Heart right ventricle (tissue), 16 donors: ENCODE measurements around the gene CHRNA4. TPM values are rescaled to one million over a fixed set of nuclear protein-coding genes. Genes with fewer than 3 reads are reported as not detected.

Experiments used
- ATAC-seq, 8 donors: fragments of 200-7000 bp; cut with Tn5 transposase; one replicate each; pipeline ENCODE4 v1.9.1; 2020; ENCODE audit warnings: mild to moderate bottlenecking in 8 of 8, moderate library complexity in 8 of 8, moderate number of reproducible peaks in 1 of 8
- DNase-seq, 2 donors: peaks; one replicate each; pipeline ENCODE4 v3.0.0-alpha.2; 2020
- H3K27ac ChIP-seq, 10 donors: fragments of 200-600 bp; sonication (generic) in 2 of 10; one replicate each; pipeline versions ENCODE4 v1.5.0 to v1.8.0; 2020 to 2022; ENCODE audit warnings: mild to moderate bottlenecking in 3 of 10
- H3K27me3 ChIP-seq, 7 donors: fragments of 200-600 bp; one replicate each; pipeline ENCODE4 v1.8.0; 2021 to 2022; ENCODE audit warnings: mild to moderate bottlenecking in 2 of 7
- H3K36me3 ChIP-seq, 9 donors: fragments of 200-600 bp; sonication (generic) in 1 of 9; one replicate each; pipeline versions ENCODE4 v1.5.0 to v1.8.0; 2020 to 2022; ENCODE audit warnings: mild to moderate bottlenecking in 2 of 9
- H3K4me1 ChIP-seq, 9 donors: fragments of 200-600 bp; sonication (generic) in 1 of 9; one replicate each; pipeline versions ENCODE4 v1.5.0 to v1.8.0; 2020 to 2022; ENCODE audit warnings: mild to moderate bottlenecking in 4 of 9
- H3K4me3 ChIP-seq, 10 donors: fragments of 200-600 bp; sonication (generic) in 2 of 10; one replicate each; pipeline versions ENCODE4 v1.5.0 to v1.8.0; 2020 to 2022; ENCODE audit warnings: mild to moderate bottlenecking in 7 of 10, moderate library complexity in 2 of 10
- H3K9me3 ChIP-seq, 11 donors: fragments of 200-600 bp in 10 of 11; sonication (generic) in 2 of 11; one replicate each; pipeline versions ENCODE4 v1.5.0 to v1.8.0; 2013 to 2022; ENCODE audit warnings: mild to moderate bottlenecking in 2 of 11, control low read depth in 1 of 11, moderate library complexity in 1 of 11
- WGBS, 2 donors: extraction: QIAGEN DNeasy Blood & Tissue Kit; methylation state at CpG; one replicate each; pipeline ENCODE4 v1.1.7; 2013; ENCODE audit warnings: inconsistent platforms in 1 of 2; 5-methylcytosine and 5-hydroxymethylcytosine counted together
- intact Hi-C, 10 donors: fragments of 100-400 bp; cut with DNase I; formaldehyde crosslinking; loops; one replicate each; pipeline versions ENCODE4 v1.11.1 to v1.14.2; 2022
- polyA plus RNA-seq, 2 donors: library from polyadenylated mRNA; stranded (reverse); fragments of 200-250 nt; gene quantifications; one replicate each; pipeline ENCODE4 v1.2.3, GENCODE V29; 2013
- total RNA-seq, 10 donors: library from RNA; stranded (reverse); fragmentation: NEBNext Ultra II Directional in 3 of 10; extraction: Animal tissue kit (Norgen Biotek cat#: 25700) in 3 of 10; gene quantifications; one replicate each; pipeline versions ENCODE4 v1.2.1 to v1.2.4, GENCODE V29; 2021 to 2023
- TF ChIP-seq, protein P1 (sequence below), 9 donors: fragments of 200-600 bp; sonication (generic) in 2 of 9; IDR thresholded peaks; one replicate each; pipeline versions ENCODE4 v1.5.0 to v1.8.0; 2021 to 2022; ENCODE audit warnings: antibody characterized with exemption in 9 of 9, mild to moderate bottlenecking in 5 of 9, moderate library complexity in 1 of 9
- donor health status: Arrhythmogenic right ventricular cardiomyopathy.
- donor health status: ischemic (EF 13 %, LVEDD 7.1; RV severe dilation, severe dysfunction).
- donor health status: healthy with polysubstance abuse.
- donor health status: DM: no; HTN: yes; CAD: no.
- donor health status: DM: no; HTN: no; CAD: no.
- donor health status: ischemic (EF 25% LVEDD 6.9; RV normal size, moderate dysfunction).
- donor health status: ischemic (EF 25% LVEDD 5.7; RV mildly dilated, moderate dysfunction).
- donor health status: healthy.
- donor health status: DM: yes; HTN: yes; CAD: no.
- donor health status: Ischemic cardiomyopathy.
- donor health status: ischemic (EF 35%, LVEDD 5.7; RV mildly dilated, moderate dysfunction).
- donor health status: nonischemic (EF 11% LVEDD 7.7; RV severe dilation, severe dysfunction).
- donor health status: DM: yes; HTN: yes; CAD: no.
- donor health status: PGD.
- donor health status: ischemic (EF 29% LVEDD 5.4; RV normal size, mild dysfunction).
- donor health status: nonischemic (EF 23%, LVEDD 6.1; RV moderate dilation, normal function).

CHRNA4 gene
- total and polyA plus RNA-seq, 12 donors, result 0.06 to 1.5 (median 0.90) TPM; not detected in 4

DNA sequence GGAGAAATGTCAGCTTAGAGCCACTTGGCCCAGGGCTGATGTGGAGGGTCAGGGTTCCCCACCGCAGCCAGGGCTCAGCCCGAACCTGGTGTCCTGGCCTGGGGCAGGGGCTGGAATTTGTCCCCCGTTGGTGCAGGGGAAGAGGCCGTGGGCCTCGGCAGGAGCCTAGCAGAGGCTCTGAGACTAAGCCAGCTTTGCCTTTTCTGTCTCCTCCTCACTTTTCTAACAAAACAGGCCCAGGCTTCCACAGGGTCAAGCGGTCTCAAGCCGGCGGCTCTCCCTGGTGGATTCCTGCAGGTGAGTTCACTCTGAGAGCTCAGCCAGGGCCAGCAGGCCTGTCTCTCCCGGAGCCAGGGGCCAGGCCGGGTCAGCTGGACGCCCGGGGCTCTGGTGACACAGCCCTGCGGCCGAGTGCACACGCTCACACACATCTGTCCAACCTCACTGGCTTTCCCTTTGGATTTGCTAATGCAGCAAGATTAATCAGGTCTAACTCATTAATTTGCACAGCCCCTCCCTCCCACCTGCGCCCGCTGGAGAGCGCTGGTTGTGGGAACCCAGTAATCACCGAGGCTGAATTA is 2.9 kb upstream of the CHRNA4 start:
- no peak overlapping the region for H3K4me3 ChIP-seq
- H3K9me3 ChIP-seq, result no peaks in the 10 kb centered on the region
- TF ChIP-seq, protein P1, sequence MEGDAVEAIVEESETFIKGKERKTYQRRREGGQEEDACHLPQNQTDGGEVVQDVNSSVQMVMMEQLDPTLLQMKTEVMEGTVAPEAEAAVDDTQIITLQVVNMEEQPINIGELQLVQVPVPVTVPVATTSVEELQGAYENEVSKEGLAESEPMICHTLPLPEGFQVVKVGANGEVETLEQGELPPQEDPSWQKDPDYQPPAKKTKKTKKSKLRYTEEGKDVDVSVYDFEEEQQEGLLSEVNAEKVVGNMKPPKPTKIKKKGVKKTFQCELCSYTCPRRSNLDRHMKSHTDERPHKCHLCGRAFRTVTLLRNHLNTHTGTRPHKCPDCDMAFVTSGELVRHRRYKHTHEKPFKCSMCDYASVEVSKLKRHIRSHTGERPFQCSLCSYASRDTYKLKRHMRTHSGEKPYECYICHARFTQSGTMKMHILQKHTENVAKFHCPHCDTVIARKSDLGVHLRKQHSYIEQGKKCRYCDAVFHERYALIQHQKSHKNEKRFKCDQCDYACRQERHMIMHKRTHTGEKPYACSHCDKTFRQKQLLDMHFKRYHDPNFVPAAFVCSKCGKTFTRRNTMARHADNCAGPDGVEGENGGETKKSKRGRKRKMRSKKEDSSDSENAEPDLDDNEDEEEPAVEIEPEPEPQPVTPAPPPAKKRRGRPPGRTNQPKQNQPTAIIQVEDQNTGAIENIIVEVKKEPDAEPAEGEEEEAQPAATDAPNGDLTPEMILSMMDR (IDR thresholded peaks at IDR 0.05), result no peak
- DNase-seq (peak in 1 of 2 donors; percentile 3), ATAC-seq (no peak)
- H3K4me1 ChIP-seq, result peaks cover 0 to 9% (median 0%) of the 10 kb centered on the region in 9 donors
- no peaks in the 10 kb centered on the region for H3K36me3 ChIP-seq
- H3K27me3 ChIP-seq, result peaks cover 4 to 60% (median 47%) of the 10 kb centered on the region in 7 donors
- intact Hi-C loops, result no loop called here
- WGBS, 2 donors, result 79 to 88% methylated on average over 19 of the region's 19 CpGs
- no peak overlapping the region for H3K27ac ChIP-seq

GRCh38 chr20:63363013-63363957 is 2.1 kb upstream of the CHRNA4 start:
- Histone ChIP-seq H3K4me3 (no peak overlapping the region), H3K9me3 (no peaks in the 10 kb centered on the region), H3K27me3 (peaks cover 4 to 61% (median 53%) of the 10 kb centered on the region in 7 donors), H3K36me3 (no peaks in the 10 kb centered on the region), H3K4me1 (peaks cover 0 to 15% (median 0%) of the 10 kb centered on the region in 9 donors), H3K27ac (no peak overlapping the region)
- peak in 1 of 2 donors; percentile 8 for DNase-seq
- no peak for ATAC-seq
- intact Hi-C loops, result no loop called here
- TF ChIP-seq, protein P1 (IDR thresholded peaks at IDR 0.05), result no peak
- 54 to 60% methylated on average over 23 of the region's 23 CpGs for WGBS, 2 donors

DNA sequence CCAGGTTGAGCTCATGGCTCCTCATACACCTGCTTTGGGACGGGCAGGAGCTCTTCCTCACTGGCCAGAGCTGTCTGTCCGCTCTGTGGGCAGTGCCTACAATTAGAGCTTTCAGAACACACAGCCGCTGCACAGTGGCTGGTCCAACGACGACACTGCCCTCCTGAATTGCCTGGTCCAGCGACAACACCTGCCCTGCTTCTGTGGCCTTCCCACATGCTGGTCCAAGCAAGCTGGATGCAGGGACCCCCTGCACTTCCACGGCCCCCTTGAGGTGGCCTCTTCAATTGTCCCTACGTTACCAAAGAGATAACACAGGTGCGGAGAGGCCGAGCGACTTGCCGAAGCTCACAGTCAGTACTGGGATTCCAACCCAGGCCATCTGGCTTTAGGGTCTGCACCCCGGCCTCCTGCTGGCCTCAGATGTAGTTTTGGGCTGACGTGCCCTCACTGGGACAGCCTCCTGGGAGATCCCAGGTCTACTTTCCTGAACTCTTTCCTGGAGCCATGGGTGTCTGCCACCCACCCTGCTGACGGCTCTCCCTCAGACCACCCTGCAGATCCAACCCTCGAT is 1.4 kb upstream of the CHRNA4 start:
- no peak overlapping the region for H3K27ac ChIP-seq
- no peaks in the 10 kb centered on the region for H3K36me3 ChIP-seq
- intact Hi-C loops, result no loop called here
- 72 to 79% methylated on average over 16 of the region's 16 CpGs for WGBS, 2 donors
- DNase-seq (peak in 1 of 2 donors; percentile 2), ATAC-seq (no peak)
- H3K9me3 ChIP-seq, result no peaks in the 10 kb centered on the region
- H3K4me3 ChIP-seq, result no peak overlapping the region
- peaks cover 4 to 61% (median 53%) of the 10 kb centered on the region in 7 donors for H3K27me3 ChIP-seq
- TF ChIP-seq, protein P1 (IDR thresholded peaks at IDR 0.05), result no peak
- peaks cover 0 to 17% (median 5%) of the 10 kb centered on the region in 9 donors for H3K4me1 ChIP-seq
